Measurements from ENCODE around the gene F2RL1.

DNA sequence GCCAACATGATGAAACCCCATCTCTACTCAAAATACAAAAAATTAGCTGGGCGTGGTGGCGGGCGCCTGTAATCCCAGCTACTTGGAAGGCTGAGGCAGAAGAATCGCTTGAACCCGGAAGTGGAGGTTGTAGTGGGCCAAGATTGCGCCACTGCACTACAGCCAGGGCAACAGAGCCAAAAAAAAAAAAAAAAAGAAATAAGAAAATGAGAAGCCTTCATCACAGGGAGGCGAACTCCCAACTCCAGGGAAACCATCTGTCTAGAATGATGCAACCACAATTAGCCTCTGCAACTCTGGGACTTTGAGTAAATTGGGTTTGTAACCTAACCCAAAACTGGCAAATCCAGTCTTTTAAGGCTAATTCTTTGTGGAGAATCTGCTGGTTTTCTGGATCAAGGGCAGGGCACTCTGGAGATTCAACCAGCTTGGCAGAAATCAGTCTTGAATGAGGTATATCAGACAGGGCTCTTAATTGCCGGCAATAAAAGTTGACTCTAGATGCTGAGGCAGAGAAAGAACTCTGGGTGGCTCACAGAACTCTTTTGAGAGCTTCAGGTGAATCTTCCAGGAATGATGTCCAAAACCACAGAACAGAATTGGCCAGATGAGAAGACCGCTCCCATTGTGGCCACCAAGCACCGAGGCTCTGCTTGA is 40.9 kb downstream of the F2RL1 start:
- no peak for TF ChIP-seq CBX5 (IDR thresholded peaks at IDR 0.05; ENCODE audit: low read depth, low read length)
- TF ChIP-seq CHD2 (IDR thresholded peaks at IDR 0.05; ENCODE audit: low read length): no peak
- TF ChIP-seq POLR2AphosphoS5 (IDR thresholded peaks at IDR 0.05; ENCODE audit: low read depth, low read length): no peak
